Activated CD8-positive, alpha-beta T cell treated with anti-CD3 and anti-CD28 coated beads for 36 hours (primary cell): ENCODE results near the gene CNPY4. TPM values are rescaled to one million over a fixed set of nuclear protein-coding genes. Genes with fewer than 3 reads are reported as not detected.

Experiments used
- ATAC-seq: fragments of 200-7000 bp; cut with Tn5 transposase; one replicate; pipeline ENCODE4 v1.10.0; 2021; ENCODE audit warnings: mild to moderate bottlenecking, moderate library complexity
- CTCF ChIA-PET: fragments of 350-600 bp; sonication (Branson Sonifier 250); formaldehyde crosslinking; loops from one replicate; lab custom pipeline; 2021; ENCODE audit warnings: antibody characterized with exemption; lab: Charles Lee
- POLR2A ChIA-PET: fragments of 350-600 bp; sonication (Branson Sonifier 250); formaldehyde crosslinking; loops from one replicate; lab custom pipeline; 2021; ENCODE audit warnings: antibody characterized with exemption; lab: Charles Lee
- DNase-seq: peaks from one replicate; pipeline ENCODE4 v3.0.0-alpha.2; 2020
- H3K27ac Mint-ChIP-seq: one replicate; pipeline ENCODE4 v1.8.0; 2021; ENCODE audit warnings: mild to moderate bottlenecking, mixed read lengths
- H3K27me3 Mint-ChIP-seq: one replicate; pipeline ENCODE4 v1.8.0; 2021; ENCODE audit warnings: mixed read lengths
- H3K36me3 Mint-ChIP-seq: one replicate; pipeline ENCODE4 v1.8.0; 2021; ENCODE audit warnings: low read depth, mixed read lengths
- H3K4me1 Mint-ChIP-seq: one replicate; pipeline ENCODE4 v1.8.0; 2021; ENCODE audit warnings: low read depth, mixed read lengths
- H3K4me3 Mint-ChIP-seq: one replicate; pipeline ENCODE4 v1.8.0; 2021; ENCODE audit warnings: mild to moderate bottlenecking, moderate library complexity, mixed read lengths
- H3K9me3 Mint-ChIP-seq: one replicate; pipeline ENCODE4 v1.8.0; 2021; ENCODE audit warnings: mixed read lengths
- intact Hi-C: fragments of 100-400 bp; cut with micrococcal nuclease; formaldehyde crosslinking; loops from one replicate; pipeline ENCODE4 v1.10.0; 2022
- total RNA-seq, 2 experiments: library from RNA; stranded (reverse); gene quantifications; one replicate each; pipeline ENCODE4 v1.2.3, GENCODE V29; 2021
- TF ChIP-seq, protein P1 (sequence below): fragments of 200-600 bp; IDR thresholded peaks from one replicate; pipeline ENCODE4 v1.8.0; 2022; ENCODE audit warnings: antibody characterized with exemption, mild to moderate bottlenecking

The CNPY4 gene
- total RNA-seq, 2 experiments from 2014 or later = 9.8 to 10.4 TPM

DNA sequence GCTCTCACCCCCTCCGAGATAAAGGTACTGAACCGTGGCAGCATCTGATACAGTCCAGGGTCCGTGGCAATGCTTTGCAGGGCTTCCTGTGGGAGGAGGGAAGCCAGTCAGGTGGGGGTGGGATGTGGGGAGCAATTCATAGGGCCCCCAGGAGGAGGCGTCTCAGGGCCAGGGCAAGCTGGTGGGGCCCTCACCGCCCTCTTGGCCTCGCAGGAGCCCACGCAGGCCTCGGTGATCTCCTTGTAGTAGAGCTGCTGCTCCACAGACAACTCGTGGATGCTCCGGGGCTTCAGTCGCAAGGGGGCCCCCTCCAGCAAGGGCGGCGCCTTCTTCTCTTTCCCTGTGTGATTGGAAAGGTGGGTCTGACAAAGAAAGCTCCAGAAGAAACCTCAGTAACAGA is 7.5 kb upstream of the CNPY4 start:
- Mint-ChIP-seq H3K9me3 (no peaks in the 10 kb centered on the region), H3K36me3 (peaks cover 18% of the 10 kb centered on the region), H3K27me3 (no peaks in the 10 kb centered on the region), H3K4me3 (no peak overlapping the region), H3K4me1 (no peaks in the 10 kb centered on the region), H3K27ac (no peak overlapping the region)
- intact Hi-C loops = no loop called here
- TF ChIP-seq, protein P1, sequence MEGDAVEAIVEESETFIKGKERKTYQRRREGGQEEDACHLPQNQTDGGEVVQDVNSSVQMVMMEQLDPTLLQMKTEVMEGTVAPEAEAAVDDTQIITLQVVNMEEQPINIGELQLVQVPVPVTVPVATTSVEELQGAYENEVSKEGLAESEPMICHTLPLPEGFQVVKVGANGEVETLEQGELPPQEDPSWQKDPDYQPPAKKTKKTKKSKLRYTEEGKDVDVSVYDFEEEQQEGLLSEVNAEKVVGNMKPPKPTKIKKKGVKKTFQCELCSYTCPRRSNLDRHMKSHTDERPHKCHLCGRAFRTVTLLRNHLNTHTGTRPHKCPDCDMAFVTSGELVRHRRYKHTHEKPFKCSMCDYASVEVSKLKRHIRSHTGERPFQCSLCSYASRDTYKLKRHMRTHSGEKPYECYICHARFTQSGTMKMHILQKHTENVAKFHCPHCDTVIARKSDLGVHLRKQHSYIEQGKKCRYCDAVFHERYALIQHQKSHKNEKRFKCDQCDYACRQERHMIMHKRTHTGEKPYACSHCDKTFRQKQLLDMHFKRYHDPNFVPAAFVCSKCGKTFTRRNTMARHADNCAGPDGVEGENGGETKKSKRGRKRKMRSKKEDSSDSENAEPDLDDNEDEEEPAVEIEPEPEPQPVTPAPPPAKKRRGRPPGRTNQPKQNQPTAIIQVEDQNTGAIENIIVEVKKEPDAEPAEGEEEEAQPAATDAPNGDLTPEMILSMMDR = no peak
- ChIA-PET POLR2A (interaction anchor here (0.8 to 4.8 kb wide), 6 partner anchors 10 to 316 kb away, joined by 4 to 59 read pairs (median 8); partner anchors contain the start of genes AP4M1, MCM7 and ZCWPW1), CTCF (interaction anchor here (0.6 to 1.5 kb wide), 3 partner anchors 10 to 110 kb away, joined by 3 to 4 read pairs (median 4); partner anchors contain the start of gene AP4M1)
- ATAC-seq = no peak
- no peak for DNase-seq

DNA sequence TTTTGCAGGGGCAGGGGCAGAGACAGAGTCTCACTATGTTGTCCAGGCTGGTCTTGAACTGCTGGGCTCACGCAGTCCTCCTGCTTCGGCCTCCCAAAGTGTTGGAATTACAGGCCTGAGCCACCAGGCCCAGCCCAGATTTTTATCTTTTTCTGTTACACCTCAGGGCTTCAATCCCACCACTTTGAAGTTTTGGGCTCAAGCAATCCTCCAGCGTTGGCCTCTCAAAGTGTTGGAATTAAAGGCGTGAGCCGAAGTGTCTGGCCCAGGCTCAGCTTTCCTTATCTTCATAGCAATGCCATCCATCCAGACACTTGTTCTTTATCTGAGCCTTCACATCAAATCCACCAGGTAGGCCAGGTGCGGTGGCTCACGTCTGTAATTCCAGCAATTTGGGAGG is 4.4 kb upstream of the CNPY4 start:
- no peak for ATAC-seq
- no peak for DNase-seq
- Mint-ChIP-seq H3K36me3 (peaks cover 12% of the 10 kb centered on the region), H3K27ac (no peak overlapping the region), H3K4me3 (no peak overlapping the region), H3K4me1 (peaks cover 8% of the 10 kb centered on the region), H3K27me3 (no peaks in the 10 kb centered on the region), H3K9me3 (no peaks in the 10 kb centered on the region)
- intact Hi-C loops = no loop called here
- ChIA-PET POLR2A (interaction anchor here (1.0 to 4.8 kb wide), 2 partner anchors 11 to 13 kb away, joined by 4 to 59 read pairs; partner anchors contain the start of genes AP4M1, MBLAC1 and MCM7), CTCF (no interaction called here)
- TF ChIP-seq, protein P1 = no peak

DNA sequence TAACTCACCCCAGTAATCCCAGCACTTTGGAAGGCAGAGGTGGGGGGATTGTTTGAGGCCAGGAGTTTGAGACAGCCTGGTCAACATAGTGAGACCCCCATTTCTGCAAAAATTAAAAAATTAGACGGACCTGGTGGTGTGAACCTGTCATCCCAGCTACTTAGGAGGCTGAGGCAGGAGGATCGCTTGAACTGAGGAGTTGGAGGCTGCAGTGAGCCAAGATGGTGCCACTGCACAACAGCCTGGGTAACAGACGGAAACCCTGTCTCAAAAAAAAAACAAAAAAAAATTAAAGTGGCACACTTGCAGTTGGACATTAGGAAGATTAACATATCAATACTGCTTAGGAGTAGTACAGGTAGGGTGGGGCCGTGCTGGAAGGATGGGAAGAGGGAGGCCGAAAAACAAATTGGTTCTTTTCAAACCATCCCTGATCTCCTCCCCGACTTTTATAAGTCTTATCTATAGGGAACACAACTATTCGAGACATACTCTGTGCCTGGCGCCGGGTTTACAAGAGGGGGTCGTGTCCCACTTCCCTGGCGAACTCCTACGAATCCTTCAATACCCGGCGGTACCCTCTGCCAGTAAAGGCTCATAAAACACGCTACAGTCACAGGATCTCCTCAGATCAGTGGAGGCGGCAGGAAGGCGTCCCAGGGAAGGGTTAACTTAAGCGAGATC is 904 bp upstream of the CNPY4 start:
- peaks cover 18% of the 10 kb centered on the region for H3K4me1 Mint-ChIP-seq
- peaks cover 9% of the 10 kb centered on the region for H3K36me3 Mint-ChIP-seq
- ATAC-seq (no peak), DNase-seq (no peak)
- H3K9me3 Mint-ChIP-seq = no peaks in the 10 kb centered on the region
- TF ChIP-seq, protein P1 = no peak
- intact Hi-C loops = no loop called here
- no peaks in the 10 kb centered on the region for H3K27me3 Mint-ChIP-seq
- CTCF ChIA-PET = no interaction called here
- H3K4me3 Mint-ChIP-seq = peak overlapping the region; percentile 89
- H3K27ac Mint-ChIP-seq = peak overlapping the region; percentile 89
- POLR2A ChIA-PET = interaction anchor here (0.8 to 1.4 kb wide), 2 partner anchors 32 to 41 kb away, joined by 3 to 4 read pairs; no protein-coding TSS in a partner anchor

DNA sequence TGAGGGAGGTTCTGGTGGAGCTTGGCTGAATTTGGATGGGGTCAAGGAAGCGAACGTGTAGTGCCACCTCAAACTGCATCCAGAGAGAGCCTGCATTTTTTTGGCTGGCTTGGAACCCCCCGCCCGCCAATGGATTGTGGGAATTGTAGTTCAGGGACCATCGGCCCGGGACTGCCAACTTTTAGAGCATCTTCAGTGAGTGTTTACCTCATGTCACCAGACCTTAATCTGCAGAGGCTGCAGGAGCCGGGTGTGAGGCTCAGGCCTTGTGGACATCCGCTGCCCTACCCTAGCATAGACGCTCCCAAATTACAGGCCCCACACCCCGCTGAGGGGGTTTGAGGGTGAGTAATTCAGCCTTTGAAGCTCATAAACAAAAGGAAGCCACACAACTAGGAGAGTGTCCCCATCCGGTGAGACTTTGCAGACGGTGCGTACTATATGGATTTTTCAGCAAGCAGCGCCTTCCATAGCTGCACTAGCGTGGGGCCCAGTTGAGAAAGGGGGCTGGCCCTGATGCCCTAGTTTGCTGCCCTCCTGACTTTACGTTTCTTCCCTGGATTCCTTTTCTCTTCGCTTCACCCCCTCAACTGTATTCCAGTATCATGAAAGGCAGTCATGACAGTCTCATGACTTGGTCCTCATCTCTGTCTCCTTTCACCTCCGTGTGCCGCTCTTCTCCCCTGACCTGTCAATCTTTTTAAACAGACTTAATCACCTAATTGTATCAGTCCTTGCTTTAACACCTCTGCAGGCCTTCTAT is 717 bp downstream of the CNPY4 start:
- ChIA-PET POLR2A (interaction anchor here (1.2 to 3.0 kb wide), 8 partner anchors 14 to 105 kb away, joined by 3 to 24 read pairs (median 3); partner anchors contain the start of genes AP4M1, GAL3ST4, GPC2 and MCM7), CTCF (interaction anchor here (1.0 to 1.6 kb wide), 4 partner anchors 11 to 202 kb away, joined by 3 to 7 read pairs (median 4); partner anchors contain the start of gene AP4M1)
- H3K4me3 Mint-ChIP-seq = peak overlapping the region; percentile 89
- peaks cover 9% of the 10 kb centered on the region for H3K36me3 Mint-ChIP-seq
- peak; percentile 61 for ATAC-seq
- H3K4me1 Mint-ChIP-seq = peaks cover 27% of the 10 kb centered on the region
- TF ChIP-seq, protein P1 = no peak
- intact Hi-C loops = loop anchor here (10.0 kb wide), 1 partner anchor 205 kb away; the partner anchor contains the start of gene TRIM4
- H3K27me3 Mint-ChIP-seq = no peaks in the 10 kb centered on the region
- H3K9me3 Mint-ChIP-seq = no peaks in the 10 kb centered on the region
- peak overlapping the region; percentile 89 for H3K27ac Mint-ChIP-seq
- peak; percentile 83 for DNase-seq
